SH-SY5Y (cell line): ENCODE measurements around the gene RPL19.

Experiments used
- GATA2 ChIP-seq: IDR thresholded peaks from 2 replicates; pipeline ENCODE4 v1.6.1; 2011; ENCODE audit warnings: mild to moderate bottlenecking, low read depth, low read length
- GATA3 ChIP-seq: IDR thresholded peaks from 2 replicates; pipeline ENCODE4 v1.6.1; 2011; ENCODE audit warnings: low read depth, mild to moderate bottlenecking, low read length, moderate library complexity

DNA sequence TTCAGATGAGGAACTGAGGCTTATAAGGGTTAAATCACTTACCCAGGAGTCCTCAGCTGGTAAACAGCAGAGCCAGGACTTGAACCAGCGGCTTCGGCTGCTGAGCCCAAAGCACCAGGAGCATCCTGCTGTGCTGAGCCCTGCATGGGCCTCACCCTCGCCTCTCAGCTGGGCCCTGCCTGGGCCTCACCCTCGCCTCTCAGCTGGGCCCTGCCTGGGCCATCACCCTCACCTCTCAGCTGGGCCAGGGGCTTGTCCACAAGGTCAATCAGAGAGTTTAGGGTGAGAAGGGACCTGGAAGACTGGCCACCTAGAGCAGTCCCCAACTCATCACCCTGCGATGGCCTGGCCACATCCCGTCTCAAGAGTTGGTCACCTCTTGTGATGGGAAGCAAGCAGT lies 21.5 kb downstream of the RPL19 start:
- no peak for TF ChIP-seq GATA2
- TF ChIP-seq GATA3, result no peak
